WTC11 (cell line): ENCODE data around the gene DISC1. TPM values are rescaled to one million over a fixed set of nuclear protein-coding genes. Genes with fewer than 3 reads are reported as not detected.

Source experiments
- ATAC-seq: fragments of 200-7000 bp; cut with Tn5 transposase; 2 replicates; pipeline ENCODE4 v1.10.0; 2021; ENCODE audit warnings: mild to moderate bottlenecking, moderate library complexity
- CTCF ChIA-PET: fragments of 300-600 bp; sonication (Branson Sonifier 250); formaldehyde crosslinking; loops from one replicate; lab custom pipeline; 2021; ENCODE audit warnings: antibody characterized with exemption; lab: Charles Lee
- POLR2A ChIA-PET: fragments of 350-600 bp; sonication (Branson Sonifier 250); formaldehyde crosslinking; loops from one replicate; lab custom pipeline; 2021; ENCODE audit warnings: antibody characterized with exemption; lab: Charles Lee
- DNase-seq: peaks from one replicate; pipeline ENCODE4 v3.0.0; 2021; ENCODE audit warnings: low spot score
- H3K27ac Mint-ChIP-seq: 2 replicates; pipeline ENCODE4 v1.8.0; 2021; ENCODE audit warnings: mixed read lengths
- H3K27me3 Mint-ChIP-seq: 2 replicates; pipeline ENCODE4 v1.8.0; 2021; ENCODE audit warnings: low read depth, mild to moderate bottlenecking, moderate library complexity, mixed read lengths
- H3K36me3 Mint-ChIP-seq: 2 replicates; pipeline ENCODE4 v1.8.0; 2021; ENCODE audit warnings: mixed read lengths
- H3K4me1 Mint-ChIP-seq: 2 replicates; pipeline ENCODE4 v1.8.0; 2022; ENCODE audit warnings: mixed read lengths
- H3K4me3 Mint-ChIP-seq: 2 replicates; pipeline ENCODE4 v1.8.0; 2021; ENCODE audit warnings: mild to moderate bottlenecking, moderate library complexity, mixed read lengths
- H3K9me3 Mint-ChIP-seq: 2 replicates; pipeline ENCODE4 v1.8.0; 2021; ENCODE audit warnings: mixed read lengths
- CREM ChIP-seq: sonication (generic); formaldehyde crosslinking; IDR thresholded peaks from 2 replicates; pipeline ENCODE4 v1.8.1; 2022; ENCODE audit warnings: mild to moderate bottlenecking, missing genetic modification reagents, moderate library complexity
- FOXJ3 ChIP-seq: sonication (generic); formaldehyde crosslinking; IDR thresholded peaks from 2 replicates; pipeline ENCODE4 v1.9.0; 2021; ENCODE audit warnings: missing genetic modification reagents, mild to moderate bottlenecking, borderline replicate concordance
- FOXK1 ChIP-seq: sonication (generic); formaldehyde crosslinking; IDR thresholded peaks from 2 replicates; pipeline ENCODE4 v1.8.0; 2022; ENCODE audit warnings: mild to moderate bottlenecking, moderate library complexity, missing genetic modification reagents
- HMGA2 ChIP-seq: fragments of 250-450 bp; sonication (Bioruptor Pico); IDR thresholded peaks from 2 replicates; pipeline ENCODE4 v1.4.0; 2021; ENCODE audit warnings: mild to moderate bottlenecking, moderate library complexity
- NR2C2 ChIP-seq: sonication (generic); formaldehyde crosslinking; IDR thresholded peaks from 2 replicates; pipeline ENCODE4 v1.8.0; 2022; ENCODE audit warnings: mild to moderate bottlenecking, missing genetic modification reagents
- TP53 ChIP-seq: sonication (generic); formaldehyde crosslinking; IDR thresholded peaks from 2 replicates; pipeline ENCODE4 v1.8.1; 2023; ENCODE audit warnings: mild to moderate bottlenecking, missing genetic modification reagents
- ZNF121 ChIP-seq: sonication (generic); formaldehyde crosslinking; IDR thresholded peaks from 2 replicates; pipeline ENCODE4 v1.8.0; 2023; ENCODE audit warnings: missing genetic modification reagents
- ZNF416 ChIP-seq: fragments of 250-450 bp; sonication (Bioruptor Pico); IDR thresholded peaks from 2 replicates; pipeline ENCODE4 v1.9.0; 2021; ENCODE audit warnings: mild to moderate bottlenecking, inconsistent platforms
- ZNF423 ChIP-seq: fragments of 250-450 bp; sonication (Bioruptor Pico); IDR thresholded peaks from 2 replicates; pipeline ENCODE4 v2.1.2; 2022; ENCODE audit warnings: mild to moderate bottlenecking, moderate library complexity
- total RNA-seq: library from RNA; stranded (reverse); gene quantifications from 3 replicates; pipeline ENCODE4 v1.2.3, GENCODE V29; 2021
- TF ChIP-seq, protein P1 (sequence below): sonication (generic); formaldehyde crosslinking; IDR thresholded peaks from 2 replicates; pipeline ENCODE4 v1.8.1; 2023; ENCODE audit warnings: mild to moderate bottlenecking, missing genetic modification reagents
- TF ChIP-seq, protein P2 (sequence below): fragments of 250-450 bp; sonication (Bioruptor Pico); conservative IDR thresholded peaks from 2 replicates; pipeline ENCODE4 v1.9.0; 2021; ENCODE audit warnings: mild to moderate bottlenecking
- TF ChIP-seq, protein P3 (sequence below): sonication (generic); formaldehyde crosslinking; IDR thresholded peaks from 2 replicates; pipeline ENCODE4 v1.8.1; 2023; ENCODE audit warnings: mild to moderate bottlenecking, missing genetic modification reagents, borderline replicate concordance
- TF ChIP-seq, protein P4 (sequence below): sonication (generic); formaldehyde crosslinking; IDR thresholded peaks from 2 replicates; pipeline ENCODE4 v1.8.0; 2022; ENCODE audit warnings: mild to moderate bottlenecking, missing genetic modification reagents
- TF ChIP-seq, protein P5 (sequence below): sonication (generic); formaldehyde crosslinking; IDR thresholded peaks from 2 replicates; pipeline ENCODE4 v1.8.0; 2023; ENCODE audit warnings: mild to moderate bottlenecking, missing genetic modification reagents
- TF ChIP-seq, protein P6 (sequence below): sonication (generic); formaldehyde crosslinking; IDR thresholded peaks from 2 replicates; pipeline ENCODE4 v1.8.1; 2023; ENCODE audit warnings: mild to moderate bottlenecking, missing genetic modification reagents, moderate library complexity
- TF ChIP-seq, protein P7 (sequence below): fragments of 200-600 bp; IDR thresholded peaks from 2 replicates; pipeline ENCODE4 v1.8.0; 2022; ENCODE audit warnings: antibody characterized with exemption

Gene DISC1
- total RNA-seq, 1 experiment from 2014 or later: 5.5 TPM

DNA sequence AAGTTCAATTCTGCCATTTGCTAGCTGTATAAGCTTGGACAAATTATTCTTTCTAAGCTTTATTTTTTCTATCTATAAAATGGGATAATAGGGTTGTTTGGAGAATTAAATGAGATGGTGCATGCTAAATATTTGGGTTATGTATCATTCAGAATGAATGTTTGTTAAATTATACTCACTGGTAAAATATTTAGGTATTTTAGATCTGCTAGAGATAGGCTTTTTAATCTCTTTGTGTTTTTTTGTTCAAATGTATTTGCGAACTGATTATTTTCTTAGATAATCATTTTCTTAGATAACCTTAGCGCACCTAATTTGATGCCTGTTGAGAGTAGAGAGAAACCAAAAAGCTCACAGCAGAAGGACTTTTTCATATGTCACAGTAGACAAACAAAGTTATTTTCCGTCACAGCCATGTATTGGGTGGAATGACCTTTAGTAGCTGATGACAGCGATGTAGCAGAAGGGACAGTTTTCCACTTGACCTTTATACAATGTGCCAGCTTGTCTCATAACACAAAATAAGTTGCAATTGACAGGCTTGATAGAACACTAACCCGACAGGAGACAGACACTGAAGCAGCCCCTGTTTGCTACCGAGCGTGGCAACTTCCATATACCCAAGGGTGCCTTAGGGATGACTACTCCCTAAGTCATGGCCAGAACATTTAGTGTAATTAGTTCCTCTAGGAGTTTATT, 93.0 kb downstream of the DISC1 start:
- ChIA-PET POLR2A (no interaction called here), CTCF (interaction anchor here (1.3 to 1.4 kb wide), 2 partner anchors 37 to 87 kb away, joined by 5 read pairs; no protein-coding TSS in a partner anchor)
- Mint-ChIP-seq H3K4me1 (peaks cover 6% of the 10 kb centered on the region), H3K4me3 (no peak overlapping the region), H3K27me3 (no peaks in the 10 kb centered on the region), H3K9me3 (no peaks in the 10 kb centered on the region), H3K27ac (no peak overlapping the region), H3K36me3 (no peaks in the 10 kb centered on the region)
- ATAC-seq (no peak), DNase-seq (no peak)
- TF ChIP-seq, protein P1, sequence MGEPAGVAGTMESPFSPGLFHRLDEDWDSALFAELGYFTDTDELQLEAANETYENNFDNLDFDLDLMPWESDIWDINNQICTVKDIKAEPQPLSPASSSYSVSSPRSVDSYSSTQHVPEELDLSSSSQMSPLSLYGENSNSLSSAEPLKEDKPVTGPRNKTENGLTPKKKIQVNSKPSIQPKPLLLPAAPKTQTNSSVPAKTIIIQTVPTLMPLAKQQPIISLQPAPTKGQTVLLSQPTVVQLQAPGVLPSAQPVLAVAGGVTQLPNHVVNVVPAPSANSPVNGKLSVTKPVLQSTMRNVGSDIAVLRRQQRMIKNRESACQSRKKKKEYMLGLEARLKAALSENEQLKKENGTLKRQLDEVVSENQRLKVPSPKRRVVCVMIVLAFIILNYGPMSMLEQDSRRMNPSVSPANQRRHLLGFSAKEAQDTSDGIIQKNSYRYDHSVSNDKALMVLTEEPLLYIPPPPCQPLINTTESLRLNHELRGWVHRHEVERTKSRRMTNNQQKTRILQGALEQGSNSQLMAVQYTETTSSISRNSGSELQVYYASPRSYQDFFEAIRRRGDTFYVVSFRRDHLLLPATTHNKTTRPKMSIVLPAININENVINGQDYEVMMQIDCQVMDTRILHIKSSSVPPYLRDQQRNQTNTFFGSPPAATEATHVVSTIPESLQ (CRISPR knock-in tag): no peak
- TF ChIP-seq ZNF416 (CRISPR knock-in tag) (no peak), FOXJ3 (no peak), ZNF121 (no peak), ZNF423 (no peak), CREM (no peak), TP53 (no peak), NR2C2 (CRISPR knock-in tag) (no peak)
- TF ChIP-seq, protein P2, sequence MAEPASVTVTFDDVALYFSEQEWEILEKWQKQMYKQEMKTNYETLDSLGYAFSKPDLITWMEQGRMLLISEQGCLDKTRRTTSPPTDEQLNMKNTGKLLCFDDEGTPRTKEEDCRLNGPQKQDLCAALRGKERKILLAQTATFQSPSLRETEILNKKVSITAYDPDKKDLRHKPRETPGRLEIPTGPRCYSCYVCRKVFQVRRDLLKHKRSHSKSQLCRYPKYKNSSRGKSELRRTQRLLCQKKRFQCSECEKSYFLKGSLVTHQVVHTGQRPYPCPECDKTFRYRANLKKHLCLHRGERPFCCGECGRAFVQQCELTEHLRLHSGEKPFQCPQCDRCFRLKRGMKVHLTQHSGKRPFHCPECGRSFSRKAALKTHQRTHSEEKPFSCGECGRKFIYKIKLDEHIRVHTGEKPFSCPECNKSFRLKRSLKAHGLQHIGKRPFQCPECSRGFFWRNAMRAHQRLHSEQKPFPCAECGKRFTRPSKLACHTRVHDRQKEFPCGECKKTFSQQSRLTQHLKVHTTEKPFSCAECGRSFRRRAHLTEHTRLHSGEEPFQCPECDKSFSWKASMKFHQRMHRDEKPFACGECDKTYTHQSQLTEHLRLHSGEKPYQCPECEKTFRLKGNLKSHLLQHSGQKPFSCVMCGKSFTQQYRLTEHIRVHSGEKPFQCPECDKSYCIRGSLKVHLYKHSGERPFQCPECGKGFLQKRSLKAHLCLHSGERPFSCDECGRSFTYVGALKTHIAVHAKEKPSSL (CRISPR knock-in tag): no peak
- TF ChIP-seq, protein P3, sequence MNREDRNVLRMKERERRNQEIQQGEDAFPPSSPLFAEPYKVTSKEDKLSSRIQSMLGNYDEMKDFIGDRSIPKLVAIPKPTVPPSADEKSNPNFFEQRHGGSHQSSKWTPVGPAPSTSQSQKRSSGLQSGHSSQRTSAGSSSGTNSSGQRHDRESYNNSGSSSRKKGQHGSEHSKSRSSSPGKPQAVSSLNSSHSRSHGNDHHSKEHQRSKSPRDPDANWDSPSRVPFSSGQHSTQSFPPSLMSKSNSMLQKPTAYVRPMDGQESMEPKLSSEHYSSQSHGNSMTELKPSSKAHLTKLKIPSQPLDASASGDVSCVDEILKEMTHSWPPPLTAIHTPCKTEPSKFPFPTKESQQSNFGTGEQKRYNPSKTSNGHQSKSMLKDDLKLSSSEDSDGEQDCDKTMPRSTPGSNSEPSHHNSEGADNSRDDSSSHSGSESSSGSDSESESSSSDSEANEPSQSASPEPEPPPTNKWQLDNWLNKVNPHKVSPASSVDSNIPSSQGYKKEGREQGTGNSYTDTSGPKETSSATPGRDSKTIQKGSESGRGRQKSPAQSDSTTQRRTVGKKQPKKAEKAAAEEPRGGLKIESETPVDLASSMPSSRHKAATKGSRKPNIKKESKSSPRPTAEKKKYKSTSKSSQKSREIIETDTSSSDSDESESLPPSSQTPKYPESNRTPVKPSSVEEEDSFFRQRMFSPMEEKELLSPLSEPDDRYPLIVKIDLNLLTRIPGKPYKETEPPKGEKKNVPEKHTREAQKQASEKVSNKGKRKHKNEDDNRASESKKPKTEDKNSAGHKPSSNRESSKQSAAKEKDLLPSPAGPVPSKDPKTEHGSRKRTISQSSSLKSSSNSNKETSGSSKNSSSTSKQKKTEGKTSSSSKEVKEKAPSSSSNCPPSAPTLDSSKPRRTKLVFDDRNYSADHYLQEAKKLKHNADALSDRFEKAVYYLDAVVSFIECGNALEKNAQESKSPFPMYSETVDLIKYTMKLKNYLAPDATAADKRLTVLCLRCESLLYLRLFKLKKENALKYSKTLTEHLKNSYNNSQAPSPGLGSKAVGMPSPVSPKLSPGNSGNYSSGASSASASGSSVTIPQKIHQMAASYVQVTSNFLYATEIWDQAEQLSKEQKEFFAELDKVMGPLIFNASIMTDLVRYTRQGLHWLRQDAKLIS (CRISPR knock-in tag): no peak

DNA sequence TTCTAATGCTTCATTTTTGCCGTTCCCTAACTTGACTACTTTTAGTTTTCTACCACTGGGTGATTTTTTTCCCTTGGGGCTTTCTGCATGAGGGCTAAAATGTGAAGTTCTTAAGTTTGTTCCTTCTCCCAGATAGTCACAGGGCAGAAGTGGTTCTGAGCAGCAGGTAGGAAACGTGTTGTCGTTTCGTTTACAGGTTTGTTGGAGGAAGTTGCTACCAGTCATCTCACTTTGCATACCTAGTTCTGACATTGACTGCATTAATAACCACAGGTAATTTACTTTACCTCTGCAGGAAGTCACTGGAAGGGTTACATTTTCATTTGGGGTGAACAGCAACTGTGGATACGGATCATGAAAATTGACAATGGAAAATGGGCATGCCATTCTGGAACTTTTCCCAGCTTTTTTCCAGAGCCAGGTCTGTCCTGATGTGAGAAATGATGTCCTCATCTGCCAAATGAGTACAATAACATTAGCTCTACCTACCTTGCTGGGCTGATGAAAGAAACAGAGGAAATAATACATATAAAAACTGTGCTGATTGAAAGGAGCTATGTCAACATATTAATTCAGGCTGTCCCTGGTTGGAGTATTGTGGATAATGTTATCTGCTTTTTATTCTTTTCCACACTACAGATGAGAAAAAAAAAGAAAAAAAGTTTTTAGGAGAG, 94.2 kb downstream of the DISC1 start:
- no peaks in the 10 kb centered on the region for H3K27me3 Mint-ChIP-seq
- DNase-seq (no peak), ATAC-seq (no peak)
- H3K36me3 Mint-ChIP-seq: no peaks in the 10 kb centered on the region
- ChIA-PET CTCF (interaction anchor here (1.3 to 1.4 kb wide), 2 partner anchors 36 to 86 kb away, joined by 5 read pairs; no protein-coding TSS in a partner anchor), POLR2A (no interaction called here)
- no peak overlapping the region for H3K27ac Mint-ChIP-seq
- peaks cover 4% of the 10 kb centered on the region for H3K4me1 Mint-ChIP-seq
- TF ChIP-seq, protein P4, sequence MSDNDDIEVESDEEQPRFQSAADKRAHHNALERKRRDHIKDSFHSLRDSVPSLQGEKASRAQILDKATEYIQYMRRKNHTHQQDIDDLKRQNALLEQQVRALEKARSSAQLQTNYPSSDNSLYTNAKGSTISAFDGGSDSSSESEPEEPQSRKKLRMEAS (CRISPR knock-in tag): no peak
- TF ChIP-seq FOXK1 (CRISPR knock-in tag) (no peak), HMGA2 (CRISPR knock-in tag) (no peak)
- TF ChIP-seq, protein P5, sequence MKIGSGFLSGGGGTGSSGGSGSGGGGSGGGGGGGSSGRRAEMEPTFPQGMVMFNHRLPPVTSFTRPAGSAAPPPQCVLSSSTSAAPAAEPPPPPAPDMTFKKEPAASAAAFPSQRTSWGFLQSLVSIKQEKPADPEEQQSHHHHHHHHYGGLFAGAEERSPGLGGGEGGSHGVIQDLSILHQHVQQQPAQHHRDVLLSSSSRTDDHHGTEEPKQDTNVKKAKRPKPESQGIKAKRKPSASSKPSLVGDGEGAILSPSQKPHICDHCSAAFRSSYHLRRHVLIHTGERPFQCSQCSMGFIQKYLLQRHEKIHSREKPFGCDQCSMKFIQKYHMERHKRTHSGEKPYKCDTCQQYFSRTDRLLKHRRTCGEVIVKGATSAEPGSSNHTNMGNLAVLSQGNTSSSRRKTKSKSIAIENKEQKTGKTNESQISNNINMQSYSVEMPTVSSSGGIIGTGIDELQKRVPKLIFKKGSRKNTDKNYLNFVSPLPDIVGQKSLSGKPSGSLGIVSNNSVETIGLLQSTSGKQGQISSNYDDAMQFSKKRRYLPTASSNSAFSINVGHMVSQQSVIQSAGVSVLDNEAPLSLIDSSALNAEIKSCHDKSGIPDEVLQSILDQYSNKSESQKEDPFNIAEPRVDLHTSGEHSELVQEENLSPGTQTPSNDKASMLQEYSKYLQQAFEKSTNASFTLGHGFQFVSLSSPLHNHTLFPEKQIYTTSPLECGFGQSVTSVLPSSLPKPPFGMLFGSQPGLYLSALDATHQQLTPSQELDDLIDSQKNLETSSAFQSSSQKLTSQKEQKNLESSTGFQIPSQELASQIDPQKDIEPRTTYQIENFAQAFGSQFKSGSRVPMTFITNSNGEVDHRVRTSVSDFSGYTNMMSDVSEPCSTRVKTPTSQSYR (CRISPR knock-in tag): no peak
- TF ChIP-seq, protein P6, sequence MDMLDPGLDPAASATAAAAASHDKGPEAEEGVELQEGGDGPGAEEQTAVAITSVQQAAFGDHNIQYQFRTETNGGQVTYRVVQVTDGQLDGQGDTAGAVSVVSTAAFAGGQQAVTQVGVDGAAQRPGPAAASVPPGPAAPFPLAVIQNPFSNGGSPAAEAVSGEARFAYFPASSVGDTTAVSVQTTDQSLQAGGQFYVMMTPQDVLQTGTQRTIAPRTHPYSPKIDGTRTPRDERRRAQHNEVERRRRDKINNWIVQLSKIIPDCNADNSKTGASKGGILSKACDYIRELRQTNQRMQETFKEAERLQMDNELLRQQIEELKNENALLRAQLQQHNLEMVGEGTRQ (CRISPR knock-in tag): no peak
- TF ChIP-seq, protein P7, sequence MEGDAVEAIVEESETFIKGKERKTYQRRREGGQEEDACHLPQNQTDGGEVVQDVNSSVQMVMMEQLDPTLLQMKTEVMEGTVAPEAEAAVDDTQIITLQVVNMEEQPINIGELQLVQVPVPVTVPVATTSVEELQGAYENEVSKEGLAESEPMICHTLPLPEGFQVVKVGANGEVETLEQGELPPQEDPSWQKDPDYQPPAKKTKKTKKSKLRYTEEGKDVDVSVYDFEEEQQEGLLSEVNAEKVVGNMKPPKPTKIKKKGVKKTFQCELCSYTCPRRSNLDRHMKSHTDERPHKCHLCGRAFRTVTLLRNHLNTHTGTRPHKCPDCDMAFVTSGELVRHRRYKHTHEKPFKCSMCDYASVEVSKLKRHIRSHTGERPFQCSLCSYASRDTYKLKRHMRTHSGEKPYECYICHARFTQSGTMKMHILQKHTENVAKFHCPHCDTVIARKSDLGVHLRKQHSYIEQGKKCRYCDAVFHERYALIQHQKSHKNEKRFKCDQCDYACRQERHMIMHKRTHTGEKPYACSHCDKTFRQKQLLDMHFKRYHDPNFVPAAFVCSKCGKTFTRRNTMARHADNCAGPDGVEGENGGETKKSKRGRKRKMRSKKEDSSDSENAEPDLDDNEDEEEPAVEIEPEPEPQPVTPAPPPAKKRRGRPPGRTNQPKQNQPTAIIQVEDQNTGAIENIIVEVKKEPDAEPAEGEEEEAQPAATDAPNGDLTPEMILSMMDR: no peak
- no peaks in the 10 kb centered on the region for H3K9me3 Mint-ChIP-seq
- no peak overlapping the region for H3K4me3 Mint-ChIP-seq
